HepG2 (cell line): Measurements from ENCODE around the gene PRSS53. TPM values are rescaled to one million over a fixed set of nuclear protein-coding genes. Genes with fewer than 3 reads are reported as not detected.

ENCODE experiments used
- ELF1 ChIP-seq: sonication (generic); formaldehyde crosslinking; IDR thresholded peaks from 2 replicates; pipeline ENCODE4 v1.4.0; 2020; ENCODE audit warnings: missing genetic modification reagents
- MXD1 ChIP-seq: sonication (generic); formaldehyde crosslinking; IDR thresholded peaks from 2 replicates; pipeline ENCODE4 v1.4.0; 2020; ENCODE audit warnings: mild to moderate bottlenecking, missing genetic modification reagents
- NFYC ChIP-seq: IDR thresholded peaks from 2 replicates; pipeline ENCODE4 v1.6.1; 2016; ENCODE audit warnings: missing genetic modification reagents, missing compliant biosample characterization
- NPAS2 ChIP-seq: sonication (generic); formaldehyde crosslinking; IDR thresholded peaks from 2 replicates; pipeline ENCODE4 v1.8.0; 2022; ENCODE audit warnings: mild to moderate bottlenecking, missing genetic modification reagents, borderline replicate concordance
- PHB2 ChIP-seq: fragments of 450-650 bp; IDR thresholded peaks from 2 replicates; pipeline ENCODE4 v1.6.1; 2018; ENCODE audit not compliant: partially characterized antibody
- SRSF1 ChIP-seq: fragments of 200-400 bp; formaldehyde crosslinking; optimal IDR thresholded peaks from 2 replicates; pipeline ENCODE3; 2017; ENCODE audit warnings: mild to moderate bottlenecking, low read depth, low read length, moderate library complexity
- TERF1 ChIP-seq: sonication (generic); formaldehyde crosslinking; IDR thresholded peaks from 2 replicates; pipeline ENCODE4 v1.8.0; 2022; ENCODE audit warnings: mild to moderate bottlenecking, missing genetic modification reagents, moderate library complexity
- ZNF230 ChIP-seq: sonication (generic); formaldehyde crosslinking; IDR thresholded peaks from 2 replicates; pipeline ENCODE4 v1.4.0; 2020; ENCODE audit warnings: mild to moderate bottlenecking, missing genetic modification reagents
- ZNF337 ChIP-seq: sonication (generic); formaldehyde crosslinking; IDR thresholded peaks from 2 replicates; pipeline ENCODE4 v1.5.1; 2020; ENCODE audit warnings: missing genetic modification reagents, low read depth, mild to moderate bottlenecking, borderline replicate concordance
- polyA plus RNA-seq, 8 experiments: library from polyadenylated mRNA; depleted of rRNA in 3 of 8; stranded (reverse) in 7 of 8; unstranded in 1 of 8; fragments of >200 nt; fragmentation: Illumina TruSeq in 4 of 8; extraction: Trizol in 4 of 8; gene quantifications; 2 replicates each; pipeline versions ENCODE4 v1.2.1 to v1.2.3, GENCODE V29; 2011 to 2016; ENCODE audit warnings: low read depth in 4 of 8, missing spikeins in 1 of 8, mixed read lengths in 1 of 8; ENCODE audit not compliant: insufficient read depth in 1 of 8
- total RNA-seq, 5 experiments: library from RNA; depleted of rRNA; stranded (reverse); fragments of >200 nt; fragmentation: Illumina TruSeq; extraction: Trizol; gene quantifications; 2 replicates each; pipeline ENCODE4 v1.2.3, GENCODE V29; 2016; ENCODE audit warnings: low read depth in 1 of 5
- TF ChIP-seq, protein P1 (sequence below): sonication (generic); formaldehyde crosslinking; IDR thresholded peaks from 2 replicates; pipeline ENCODE4 v1.4.0; 2020; ENCODE audit warnings: missing genetic modification reagents, borderline replicate concordance
- TF ChIP-seq, protein P2 (sequence below): sonication (generic); formaldehyde crosslinking; IDR thresholded peaks from 2 replicates; pipeline ENCODE4 v1.4.0; 2020; ENCODE audit warnings: missing genetic modification reagents
- TF ChIP-seq, protein P3 (sequence below): sonication (generic); formaldehyde crosslinking; IDR thresholded peaks from 2 replicates; pipeline ENCODE4 v1.5.0; 2020; ENCODE audit warnings: missing genetic modification reagents
- TF ChIP-seq, protein P4 (sequence below): sonication (generic); formaldehyde crosslinking; conservative IDR thresholded peaks from 2 replicates; pipeline ENCODE4 v1.8.0; 2022; ENCODE audit warnings: mild to moderate bottlenecking, moderate library complexity, missing genetic modification reagents

PRSS53 gene
- total and polyA plus RNA-seq, 2 of the 13 experiments (the other 11 are each of a cell fraction or from before 2014, with no cell fraction given): 2.2 to 7.4 TPM

DNA sequence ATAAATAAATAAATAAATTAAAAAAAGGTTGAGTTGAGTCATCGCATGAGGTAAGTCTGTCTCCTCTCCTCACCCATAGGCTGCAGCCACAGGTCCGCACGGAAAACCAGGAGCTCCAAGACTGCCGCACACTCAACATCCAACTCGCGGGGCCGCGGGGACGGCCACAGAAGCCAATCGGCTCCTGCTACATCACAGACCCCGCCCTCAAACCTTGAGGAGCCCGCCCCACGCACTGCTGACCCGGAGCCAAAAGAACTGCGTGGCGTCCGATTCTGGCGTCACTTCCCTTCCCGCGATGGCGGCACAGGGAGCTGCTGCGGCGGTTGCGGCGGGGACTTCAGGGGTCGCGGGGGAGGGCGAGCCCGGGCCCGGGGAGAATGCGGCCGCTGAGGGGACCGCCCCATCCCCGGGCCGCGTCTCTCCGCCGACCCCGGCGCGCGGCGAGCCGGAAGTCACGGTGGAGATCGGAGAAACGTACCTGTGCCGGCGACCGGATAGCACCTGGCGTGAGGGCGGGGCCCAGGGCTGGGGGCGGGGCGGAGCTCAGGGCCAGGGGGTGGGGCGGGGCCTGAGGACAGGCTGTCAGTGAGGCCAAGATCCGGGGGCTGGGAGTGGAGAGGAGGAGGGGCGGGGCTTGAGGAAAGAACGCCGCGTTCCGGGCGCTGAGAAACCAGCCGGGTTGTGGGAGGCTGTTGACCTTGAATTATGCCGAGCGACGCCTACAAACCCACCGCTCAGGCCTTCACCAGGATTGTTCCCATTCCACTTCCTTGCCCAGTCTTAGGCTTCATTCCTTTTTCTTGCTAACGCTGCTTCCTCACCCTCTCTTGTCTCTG lies 28.9 kb upstream of the PRSS53 start, which contains the start of gene KAT8 (continued):
- TF ChIP-seq, protein P1, sequence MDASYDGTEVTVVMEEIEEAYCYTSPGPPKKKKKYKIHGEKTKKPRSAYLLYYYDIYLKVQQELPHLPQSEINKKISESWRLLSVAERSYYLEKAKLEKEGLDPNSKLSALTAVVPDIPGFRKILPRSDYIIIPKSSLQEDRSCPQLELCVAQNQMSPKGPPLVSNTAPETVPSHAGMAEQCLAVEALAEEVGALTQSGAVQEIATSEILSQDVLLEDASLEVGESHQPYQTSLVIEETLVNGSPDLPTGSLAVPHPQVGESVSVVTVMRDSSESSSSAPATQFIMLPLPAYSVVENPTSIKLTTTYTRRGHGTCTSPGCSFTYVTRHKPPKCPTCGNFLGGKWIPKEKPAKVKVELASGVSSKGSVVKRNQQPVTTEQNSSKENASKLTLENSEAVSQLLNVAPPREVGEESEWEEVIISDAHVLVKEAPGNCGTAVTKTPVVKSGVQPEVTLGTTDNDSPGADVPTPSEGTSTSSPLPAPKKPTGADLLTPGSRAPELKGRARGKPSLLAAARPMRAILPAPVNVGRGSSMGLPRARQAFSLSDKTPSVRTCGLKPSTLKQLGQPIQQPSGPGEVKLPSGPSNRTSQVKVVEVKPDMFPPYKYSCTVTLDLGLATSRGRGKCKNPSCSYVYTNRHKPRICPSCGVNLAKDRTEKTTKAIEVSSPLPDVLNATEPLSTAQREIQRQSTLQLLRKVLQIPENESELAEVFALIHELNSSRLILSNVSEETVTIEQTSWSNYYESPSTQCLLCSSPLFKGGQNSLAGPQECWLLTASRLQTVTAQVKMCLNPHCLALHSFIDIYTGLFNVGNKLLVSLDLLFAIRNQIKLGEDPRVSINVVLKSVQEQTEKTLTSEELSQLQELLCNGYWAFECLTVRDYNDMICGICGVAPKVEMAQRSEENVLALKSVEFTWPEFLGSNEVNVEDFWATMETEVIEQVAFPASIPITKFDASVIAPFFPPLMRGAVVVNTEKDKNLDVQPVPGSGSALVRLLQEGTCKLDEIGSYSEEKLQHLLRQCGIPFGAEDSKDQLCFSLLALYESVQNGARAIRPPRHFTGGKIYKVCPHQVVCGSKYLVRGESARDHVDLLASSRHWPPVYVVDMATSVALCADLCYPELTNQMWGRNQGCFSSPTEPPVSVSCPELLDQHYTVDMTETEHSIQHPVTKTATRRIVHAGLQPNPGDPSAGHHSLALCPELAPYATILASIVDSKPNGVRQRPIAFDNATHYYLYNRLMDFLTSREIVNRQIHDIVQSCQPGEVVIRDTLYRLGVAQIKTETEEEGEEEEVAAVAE: peak; percentile 74
- TF ChIP-seq, protein P2, sequence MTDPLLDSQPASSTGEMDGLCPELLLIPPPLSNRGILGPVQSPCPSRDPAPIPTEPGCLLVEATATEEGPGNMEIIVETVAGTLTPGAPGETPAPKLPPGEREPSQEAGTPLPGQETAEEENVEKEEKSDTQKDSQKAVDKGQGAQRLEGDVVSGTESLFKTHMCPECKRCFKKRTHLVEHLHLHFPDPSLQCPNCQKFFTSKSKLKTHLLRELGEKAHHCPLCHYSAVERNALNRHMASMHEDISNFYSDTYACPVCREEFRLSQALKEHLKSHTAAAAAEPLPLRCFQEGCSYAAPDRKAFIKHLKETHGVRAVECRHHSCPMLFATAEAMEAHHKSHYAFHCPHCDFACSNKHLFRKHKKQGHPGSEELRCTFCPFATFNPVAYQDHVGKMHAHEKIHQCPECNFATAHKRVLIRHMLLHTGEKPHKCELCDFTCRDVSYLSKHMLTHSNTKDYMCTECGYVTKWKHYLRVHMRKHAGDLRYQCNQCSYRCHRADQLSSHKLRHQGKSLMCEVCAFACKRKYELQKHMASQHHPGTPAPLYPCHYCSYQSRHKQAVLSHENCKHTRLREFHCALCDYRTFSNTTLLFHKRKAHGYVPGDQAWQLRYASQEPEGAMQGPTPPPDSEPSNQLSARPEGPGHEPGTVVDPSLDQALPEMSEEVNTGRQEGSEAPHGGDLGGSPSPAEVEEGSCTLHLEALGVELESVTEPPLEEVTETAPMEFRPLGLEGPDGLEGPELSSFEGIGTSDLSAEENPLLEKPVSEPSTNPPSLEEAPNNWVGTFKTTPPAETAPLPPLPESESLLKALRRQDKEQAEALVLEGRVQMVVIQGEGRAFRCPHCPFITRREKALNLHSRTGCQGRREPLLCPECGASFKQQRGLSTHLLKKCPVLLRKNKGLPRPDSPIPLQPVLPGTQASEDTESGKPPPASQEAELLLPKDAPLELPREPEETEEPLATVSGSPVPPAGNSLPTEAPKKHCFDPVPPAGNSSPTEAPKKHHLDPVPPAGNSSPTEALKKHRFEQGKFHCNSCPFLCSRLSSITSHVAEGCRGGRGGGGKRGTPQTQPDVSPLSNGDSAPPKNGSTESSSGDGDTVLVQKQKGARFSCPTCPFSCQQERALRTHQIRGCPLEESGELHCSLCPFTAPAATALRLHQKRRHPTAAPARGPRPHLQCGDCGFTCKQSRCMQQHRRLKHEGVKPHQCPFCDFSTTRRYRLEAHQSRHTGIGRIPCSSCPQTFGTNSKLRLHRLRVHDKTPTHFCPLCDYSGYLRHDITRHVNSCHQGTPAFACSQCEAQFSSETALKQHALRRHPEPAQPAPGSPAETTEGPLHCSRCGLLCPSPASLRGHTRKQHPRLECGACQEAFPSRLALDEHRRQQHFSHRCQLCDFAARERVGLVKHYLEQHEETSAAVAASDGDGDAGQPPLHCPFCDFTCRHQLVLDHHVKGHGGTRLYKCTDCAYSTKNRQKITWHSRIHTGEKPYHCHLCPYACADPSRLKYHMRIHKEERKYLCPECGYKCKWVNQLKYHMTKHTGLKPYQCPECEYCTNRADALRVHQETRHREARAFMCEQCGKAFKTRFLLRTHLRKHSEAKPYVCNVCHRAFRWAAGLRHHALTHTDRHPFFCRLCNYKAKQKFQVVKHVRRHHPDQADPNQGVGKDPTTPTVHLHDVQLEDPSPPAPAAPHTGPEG (CRISPR knock-in tag): 0 out of 2 replicates have a peak, but pooled peaks have one; percentile 64
- TF ChIP-seq ELF1 (CRISPR knock-in tag): peak; percentile 74
- TF ChIP-seq TERF1 (CRISPR knock-in tag): no peak
- TF ChIP-seq ZNF230: peak; percentile 85
- TF ChIP-seq NPAS2 (CRISPR knock-in tag): no peak
- 0 out of 2 replicates have a peak, but pooled peaks have one; percentile 84 for TF ChIP-seq ZNF337 (CRISPR knock-in tag)
- TF ChIP-seq NFYC: peak; percentile 87
- no peak; the same call in 1 of the 2 replicates for TF ChIP-seq MXD1 (CRISPR knock-in tag)
- no peak for TF ChIP-seq PHB2
- TF ChIP-seq, protein P3, sequence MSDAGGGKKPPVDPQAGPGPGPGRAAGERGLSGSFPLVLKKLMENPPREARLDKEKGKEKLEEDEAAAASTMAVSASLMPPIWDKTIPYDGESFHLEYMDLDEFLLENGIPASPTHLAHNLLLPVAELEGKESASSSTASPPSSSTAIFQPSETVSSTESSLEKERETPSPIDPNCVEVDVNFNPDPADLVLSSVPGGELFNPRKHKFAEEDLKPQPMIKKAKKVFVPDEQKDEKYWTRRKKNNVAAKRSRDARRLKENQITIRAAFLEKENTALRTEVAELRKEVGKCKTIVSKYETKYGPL: no peak
- TF ChIP-seq SRSF1: no peak
- TF ChIP-seq, protein P4, sequence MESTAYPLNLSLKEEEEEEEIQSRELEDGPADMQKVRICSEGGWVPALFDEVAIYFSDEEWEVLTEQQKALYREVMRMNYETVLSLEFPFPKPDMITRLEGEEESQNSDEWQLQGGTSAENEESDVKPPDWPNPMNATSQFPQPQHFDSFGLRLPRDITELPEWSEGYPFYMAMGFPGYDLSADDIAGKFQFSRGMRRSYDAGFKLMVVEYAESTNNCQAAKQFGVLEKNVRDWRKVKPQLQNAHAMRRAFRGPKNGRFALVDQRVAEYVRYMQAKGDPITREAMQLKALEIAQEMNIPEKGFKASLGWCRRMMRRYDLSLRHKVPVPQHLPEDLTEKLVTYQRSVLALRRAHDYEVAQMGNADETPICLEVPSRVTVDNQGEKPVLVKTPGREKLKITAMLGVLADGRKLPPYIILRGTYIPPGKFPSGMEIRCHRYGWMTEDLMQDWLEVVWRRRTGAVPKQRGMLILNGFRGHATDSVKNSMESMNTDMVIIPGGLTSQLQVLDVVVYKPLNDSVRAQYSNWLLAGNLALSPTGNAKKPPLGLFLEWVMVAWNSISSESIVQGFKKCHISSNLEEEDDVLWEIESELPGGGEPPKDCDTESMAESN (CRISPR knock-in tag): peak; percentile 90
